Prostate gland (tissue), 2 donors: ENCODE results near the gene CSF2.

Experiments
- CTCF ChIP-seq, 4 experiments: fragments of 200-600 bp in 2 of 4; fragments of 450-650 bp in 2 of 4; sonication (generic) in 2 of 4; IDR thresholded peaks; 1 replicate in 3 of 4; 2 replicates in 1 of 4; pipeline ENCODE4 v1.5.1; 2016 to 2019; ENCODE audit warnings: antibody characterized with exemption in 4 of 4, mild to moderate bottlenecking in 2 of 4, moderate library complexity in 2 of 4
- POLR2A ChIP-seq: fragments of 450-650 bp; IDR thresholded peaks from one replicate; pipeline ENCODE4 v1.6.1; 2016; ENCODE audit warnings: antibody characterized with exemption, mild to moderate bottlenecking
- POLR2AphosphoS5 ChIP-seq: sonication (generic); formaldehyde crosslinking; IDR thresholded peaks from one replicate; pipeline ENCODE4 v1.6.1; 2017; ENCODE audit warnings: antibody characterized with exemption

GRCh38 chr5:132103332-132103951 is 29.9 kb downstream of the CSF2 start:
- no peak for TF ChIP-seq CTCF (IDR thresholded peaks at IDR 0.05)
- no peak for TF ChIP-seq POLR2A
- no peak for TF ChIP-seq POLR2AphosphoS5
